Loucy (cell line): ENCODE data around the gene SNAP23.

Experiments used
- CTCF ChIP-seq: fragments of 200-600 bp; sonication (generic); conservative IDR thresholded peaks from 2 replicates; pipeline ENCODE4 v1.5.1; 2014; ENCODE audit warnings: mild to moderate bottlenecking, antibody characterized with exemption, low read length
- EZH2phosphoT487 ChIP-seq: fragments of 200-600 bp; IDR thresholded peaks from 2 replicates; pipeline ENCODE4 v1.6.1; 2018; ENCODE audit warnings: antibody characterized with exemption, mild to moderate bottlenecking, moderate library complexity, borderline replicate concordance

GRCh38 chr15:42558739-42559138, 63.3 kb downstream of the SNAP23 start:
- TF ChIP-seq CTCF, result no peak
- no peak for TF ChIP-seq EZH2phosphoT487
